Neural progenitor cell (in vitro differentiated cells): Measurements from ENCODE around the gene SPDYE16.

ENCODE experiments used
- CTCF ChIP-seq: fragments of 200-600 bp; sonication (generic); IDR thresholded peaks from 2 replicates; pipeline ENCODE4 v1.5.1; 2017; ENCODE audit warnings: antibody characterized with exemption, mild to moderate bottlenecking
- EZH2 ChIP-seq: fragments of 200-600 bp; sonication (generic); IDR thresholded peaks from 2 replicates; pipeline ENCODE4 v1.6.1; 2017; ENCODE audit warnings: antibody characterized with exemption, mild to moderate bottlenecking, moderate library complexity
- EZH2phosphoT487 ChIP-seq: fragments of 200-600 bp; sonication (generic); IDR thresholded peaks from 2 replicates; pipeline ENCODE4 v1.6.1; 2017; ENCODE audit warnings: antibody characterized with exemption

- no peak for TF ChIP-seq CTCF
- no peak for TF ChIP-seq EZH2phosphoT487
- no peak for TF ChIP-seq EZH2
Observed at GRCh38 chr7:76513817-76514799, 29.0 kb downstream of the SPDYE16 start.
